H9 (cell line): ENCODE results near the gene KREMEN2. TPM values are rescaled to one million over a fixed set of nuclear protein-coding genes. Genes with fewer than 3 reads are reported as not detected.

Experiments used
- DNase-seq: peaks from one replicate; pipeline ENCODE4 v3.0.0-alpha.2; 2017
- H2AFZ ChIP-seq: one replicate; pipeline ENCODE4 v1.6.1; 2013; ENCODE audit warnings: mild to moderate bottlenecking, low read length, control low read depth, moderate library complexity
- H2AK5ac ChIP-seq: 2 replicates; pipeline ENCODE4 v1.6.1; 2013; ENCODE audit warnings: low read length, control low read depth, mixed read lengths; ENCODE audit not compliant: insufficient read length
- H2BK120ac ChIP-seq: one replicate; pipeline ENCODE4 v1.6.1; 2013; ENCODE audit warnings: low read depth, mild to moderate bottlenecking, low read length, control low read depth, inconsistent platforms; ENCODE audit not compliant: poor library complexity, severe bottlenecking
- H2BK12ac ChIP-seq: 2 replicates; pipeline ENCODE4 v1.6.1; 2013; ENCODE audit warnings: low read length, control low read depth, mixed read lengths, low read depth; ENCODE audit not compliant: insufficient read length
- H2BK15ac ChIP-seq: 2 replicates; pipeline ENCODE4 v1.6.1; 2013; ENCODE audit warnings: low read depth, low read length, control low read depth
- H2BK20ac ChIP-seq: one replicate; pipeline ENCODE4 v1.6.1; 2013; ENCODE audit warnings: low read depth, mild to moderate bottlenecking, low read length, control low read depth, inconsistent platforms; ENCODE audit not compliant: poor library complexity, severe bottlenecking
- H2BK5ac ChIP-seq: 2 replicates; pipeline ENCODE4 v1.6.1; 2013; ENCODE audit warnings: low read length, control low read depth, mixed read lengths; ENCODE audit not compliant: insufficient read length
- H3K14ac ChIP-seq: 2 replicates; pipeline ENCODE4 v1.6.1; 2013; ENCODE audit warnings: low read length, control low read depth; ENCODE audit not compliant: insufficient read depth
- H3K18ac ChIP-seq: 2 replicates; pipeline ENCODE4 v1.6.1; 2013; ENCODE audit warnings: low read depth, mild to moderate bottlenecking, mixed read lengths, low read length, control low read depth; ENCODE audit not compliant: insufficient read length
- H3K23ac ChIP-seq: 2 replicates; pipeline ENCODE4 v1.6.1; 2013; ENCODE audit warnings: low read length, control low read depth, mixed read lengths, low read depth; ENCODE audit not compliant: insufficient read length
- H3K23me2 ChIP-seq: 2 replicates; pipeline ENCODE4 v1.6.1; 2013; ENCODE audit warnings: low read depth, mild to moderate bottlenecking, mixed read lengths, low read length, control low read depth; ENCODE audit not compliant: insufficient read length, poor library complexity, severe bottlenecking
- H3K27ac ChIP-seq: 2 replicates; pipeline ENCODE4 v1.5.1; 2013; ENCODE audit warnings: low read length, control low read depth, mixed read lengths, low read depth; ENCODE audit not compliant: insufficient read length
- H3K27me3 ChIP-seq: 2 replicates; pipeline ENCODE4 v1.6.1; 2013; ENCODE audit warnings: low read length, control low read depth, inconsistent platforms; ENCODE audit not compliant: insufficient read depth
- H3K4ac ChIP-seq: 2 replicates; pipeline ENCODE4 v1.6.1; 2013; ENCODE audit warnings: low read depth, mild to moderate bottlenecking, control low read depth, inconsistent platforms, low read length, moderate library complexity
- H3K4me1 ChIP-seq: 2 replicates; pipeline ENCODE4 v1.6.1; 2013; ENCODE audit warnings: low read length, control low read depth, inconsistent platforms; ENCODE audit not compliant: insufficient read depth
- H3K4me2 ChIP-seq: 2 replicates; pipeline ENCODE4 v1.6.1; 2013; ENCODE audit warnings: low read length, control low read depth, mixed read lengths; ENCODE audit not compliant: insufficient read length, insufficient read depth
- H3K56ac ChIP-seq: 2 replicates; pipeline ENCODE4 v1.6.1; 2013; ENCODE audit warnings: low read depth, mild to moderate bottlenecking, mixed read lengths, low read length, control low read depth; ENCODE audit not compliant: insufficient read length
- H3K79me1 ChIP-seq: 2 replicates; pipeline ENCODE4 v1.6.1; 2013; ENCODE audit warnings: low read depth, mild to moderate bottlenecking, moderate library complexity, low read length, control low read depth, inconsistent platforms; ENCODE audit not compliant: insufficient read depth, poor library complexity, severe bottlenecking
- H3K79me2 ChIP-seq: 2 replicates; pipeline ENCODE4 v1.6.1; 2013; ENCODE audit warnings: low read length, control low read depth, inconsistent platforms; ENCODE audit not compliant: insufficient read depth
- H3K9ac ChIP-seq: 2 replicates; pipeline ENCODE4 v1.6.1; 2013; ENCODE audit warnings: low read length, control low read depth, mixed read lengths; ENCODE audit not compliant: insufficient read length; ENCODE audit errors: extremely low read depth
- H3K9me3 ChIP-seq: one replicate; pipeline ENCODE4 v1.6.1; 2013; ENCODE audit warnings: low read depth, low read length, inconsistent platforms; ENCODE audit not compliant: control insufficient read depth
- H3T11ph ChIP-seq: one replicate; pipeline ENCODE4 v1.6.1; 2013; ENCODE audit warnings: mild to moderate bottlenecking, low read length, control low read depth, inconsistent platforms
- H4K20me1 ChIP-seq: one replicate; pipeline ENCODE4 v1.6.1; 2013; ENCODE audit not compliant: control insufficient read depth, insufficient read length, insufficient read depth
- H4K5ac ChIP-seq: 2 replicates; pipeline ENCODE4 v1.6.1; 2013; ENCODE audit warnings: low read depth, mild to moderate bottlenecking, mixed read lengths, low read length, control low read depth; ENCODE audit not compliant: insufficient read length
- H4K8ac ChIP-seq: replicated peaks from 2 replicates; pipeline ENCODE4 v1.6.1; 2013; ENCODE audit warnings: low read length, control low read depth, mixed read lengths, low read depth; ENCODE audit not compliant: insufficient read length
- H4K91ac ChIP-seq: 2 replicates; pipeline ENCODE4 v1.6.1; 2013; ENCODE audit warnings: low read depth, mild to moderate bottlenecking, moderate library complexity, mixed read lengths, low read length, control low read depth; ENCODE audit not compliant: insufficient read length
- H3K27ac Mint-ChIP-seq, 3 experiments: 2 replicates in 2 of 3; 3 replicates in 1 of 3; pipeline ENCODE4 v1.8.0; 2020 to 2021; ENCODE audit warnings: mixed read lengths in 3 of 3, mild to moderate bottlenecking in 1 of 3, moderate library complexity in 1 of 3
- H3K27me3 Mint-ChIP-seq: 2 replicates; pipeline ENCODE4 v1.8.0; 2021; ENCODE audit warnings: low read depth, mild to moderate bottlenecking, moderate library complexity, mixed read lengths
- H3K36me3 Mint-ChIP-seq, 3 experiments: 2 replicates in 2 of 3; 3 replicates in 1 of 3; pipeline ENCODE4 v1.8.0; 2020 to 2021; ENCODE audit warnings: low read depth in 3 of 3, mixed read lengths in 3 of 3; ENCODE audit not compliant: insufficient read depth in 1 of 3
- H3K4me1 Mint-ChIP-seq, 2 experiments: 2 replicates each; pipeline ENCODE4 v1.8.0; 2020; ENCODE audit warnings: mixed read lengths in 2 of 2
- H3K4me3 Mint-ChIP-seq, 2 experiments: 2 replicates in 1 of 2; 3 replicates in 1 of 2; pipeline ENCODE4 v1.8.0; 2020 to 2021; ENCODE audit warnings: mild to moderate bottlenecking in 2 of 2, mixed read lengths in 2 of 2, moderate library complexity in 1 of 2
- H3K9me3 Mint-ChIP-seq, 2 experiments: 2 replicates in 1 of 2; 3 replicates in 1 of 2; pipeline ENCODE4 v1.8.0; 2020; ENCODE audit warnings: mild to moderate bottlenecking in 2 of 2, mixed read lengths in 2 of 2, moderate library complexity in 1 of 2
- CTCF ChIP-seq: fragments of 200-600 bp; sonication (generic); conservative IDR thresholded peaks from 3 replicates; pipeline ENCODE4 v1.8.0; 2021; ENCODE audit warnings: antibody characterized with exemption, mild to moderate bottlenecking
- WGBS: extraction: QIAGEN DNeasy Blood & Tissue Kit; methylation state at CpG from one replicate; pipeline ENCODE4 v1.1.7; 2013; ENCODE audit warnings: missing lambda C conversion rate, low lambda C conversion rate, mixed read lengths; ENCODE audit not compliant: insufficient read length; ENCODE audit errors: extremely low coverage; 5-methylcytosine and 5-hydroxymethylcytosine counted together
- total RNA-seq: library from RNA; stranded (reverse); gene quantifications from 2 replicates; pipeline ENCODE4 v1.2.1, GENCODE V29; 2021

Gene KREMEN2
- total RNA-seq, 1 experiment from 2014 or later, result 12.8 TPM

- H2BK20ac ChIP-seq, result no peak overlapping the region
- no peak overlapping the region for H2BK12ac ChIP-seq
- Mint-ChIP-seq H3K4me1 (peaks cover 14 to 22% of the 10 kb centered on the region in 2 experiments), H3K27me3 (peaks cover 6% of the 10 kb centered on the region), H3K36me3 (no peaks in the 10 kb centered on the region), H3K4me3 (no peak overlapping the region), H3K9me3 (no peaks in the 10 kb centered on the region; a peak in 1 of 5 replicates), H3K27ac (no peak overlapping the region)
- no peak overlapping the region for H3K27ac ChIP-seq
- H2BK15ac ChIP-seq, result no peak overlapping the region
- no peak overlapping the region for H3K56ac ChIP-seq
- H3K27me3 ChIP-seq, result no peaks in the 10 kb centered on the region
- no peak overlapping the region for H3K23ac ChIP-seq
- H4K5ac ChIP-seq, result no peak overlapping the region
- H3K79me2 ChIP-seq, result no peaks in the 10 kb centered on the region
- no CpG with 5 or more reads among the region's 11 CpGs for WGBS
- H2AK5ac ChIP-seq, result no peak overlapping the region
- no peak overlapping the region for H3K4me2 ChIP-seq
- no peak overlapping the region for H2BK5ac ChIP-seq
- H3K4ac ChIP-seq, result no peak overlapping the region
- no peaks in the 10 kb centered on the region for H4K20me1 ChIP-seq
- H3K18ac ChIP-seq, result no peak overlapping the region
- peak; percentile 31 for DNase-seq
- peaks cover 3% of the 10 kb centered on the region; the same call in 1 of the 2 replicates for H3K4me1 ChIP-seq
- no peak overlapping the region for H2BK120ac ChIP-seq
- no peak overlapping the region for H3T11ph ChIP-seq
- no peak overlapping the region for H2AFZ ChIP-seq
- H4K91ac ChIP-seq, result no peak overlapping the region
- H3K9me3 ChIP-seq, result no peaks in the 10 kb centered on the region
- H4K8ac ChIP-seq, result no peak overlapping the region
- TF ChIP-seq CTCF, result no peak
- H3K14ac ChIP-seq, result no peak overlapping the region
- no peak overlapping the region for H3K9ac ChIP-seq
- H3K23me2 ChIP-seq, result no peaks in the 10 kb centered on the region
- no peaks in the 10 kb centered on the region for H3K79me1 ChIP-seq
Observed at GRCh38 chr16:2956579-2956956, 7.5 kb upstream of the KREMEN2 start.
